ENCODE data around the gene PTPRN2. TPM values are rescaled to one million over a fixed set of nuclear protein-coding genes. Genes with fewer than 3 reads are reported as not detected.

Gene PTPRN2
- total RNA-seq, 1 experiment from 2014 or later, result 0.11 TPM

- peaks cover 4% of the 10 kb centered on the region for H3K9me3 ChIP-seq (ENCODE audit: low read depth, low read length, poor library complexity, severe bottlenecking)
- BruUV-seq (replicated peaks), result no TSS peak
- intact Hi-C loops (cut with micrococcal nuclease; ENCODE audit: unreplicated experiment), result no loop called here
- no peaks in the 10 kb centered on the region for H3K4me1 ChIP-seq (ENCODE audit: insufficient read depth, low read length, poor library complexity, severe bottlenecking)
- H3K27me3 ChIP-seq (replicated peaks; ENCODE audit: insufficient read depth, low read depth, low read length, poor library complexity), result no peaks in the 10 kb centered on the region
- DNase-seq (ENCODE audit: low spot score), result no peak
- CTCF ChIA-PET, result no interaction called here
- POLR2A ChIA-PET (ENCODE audit: low non-redundant PET), result no interaction called here
- TF ChIP-seq CTCF (conservative IDR thresholded peaks at IDR 0.05; ENCODE audit: low read depth, low read length), result no peak
- no peak for TF ChIP-seq EZH2 (IDR thresholded peaks at IDR 0.05; ENCODE audit: borderline replicate concordance, low read depth, low read length, poor library complexity, severe bottlenecking)
- H3K27ac ChIP-seq (ENCODE audit: low read depth, low read length, poor library complexity, severe bottlenecking), result no peak overlapping the region
- H3K36me3 ChIP-seq (ENCODE audit: insufficient read depth, low read length, poor library complexity, severe bottlenecking), result no peaks in the 10 kb centered on the region
- no peak overlapping the region for H3K4me3 ChIP-seq (ENCODE audit: low read depth, low read length, poor library complexity, severe bottlenecking)
These were observed 55.5 kb downstream of the PTPRN2 start for GRCh38 chr7:158532093-158532627.

- intact Hi-C loops (cut with micrococcal nuclease; ENCODE audit: unreplicated experiment), result no loop called here
- POLR2A ChIA-PET (ENCODE audit: low non-redundant PET), result no interaction called here
- CTCF ChIA-PET, result no interaction called here
- Histone ChIP-seq H3K36me3 (ENCODE audit: insufficient read depth, low read length, poor library complexity, severe bottlenecking) (no peaks in the 10 kb centered on the region), H3K27ac (ENCODE audit: low read depth, low read length, poor library complexity, severe bottlenecking) (no peak overlapping the region), H3K4me1 (ENCODE audit: insufficient read depth, low read length, poor library complexity, severe bottlenecking) (no peaks in the 10 kb centered on the region), H3K9me3 (ENCODE audit: low read depth, low read length, poor library complexity, severe bottlenecking) (peaks cover 4% of the 10 kb centered on the region), H3K4me3 (ENCODE audit: low read depth, low read length, poor library complexity, severe bottlenecking) (no peak overlapping the region), H3K27me3 (replicated peaks; ENCODE audit: insufficient read depth, low read depth, low read length, poor library complexity) (no peaks in the 10 kb centered on the region)
- DNase-seq (ENCODE audit: low spot score), result no peak
- no TSS peak for BruUV-seq (replicated peaks)
- TF ChIP-seq CTCF (conservative IDR thresholded peaks at IDR 0.05; ENCODE audit: low read depth, low read length) (no peak), EZH2 (IDR thresholded peaks at IDR 0.05; ENCODE audit: borderline replicate concordance, low read depth, low read length, poor library complexity, severe bottlenecking) (no peak)
These were observed 56.0 kb downstream of the PTPRN2 start for GRCh38 chr7:158531661-158532060.

GRCh38 chr7:158530800-158531609, 56.6 kb downstream of the PTPRN2 start:
- peaks cover 4% of the 10 kb centered on the region for H3K9me3 ChIP-seq (ENCODE audit: low read depth, low read length, poor library complexity, severe bottlenecking)
- H3K27ac ChIP-seq (ENCODE audit: low read depth, low read length, poor library complexity, severe bottlenecking), result no peak overlapping the region
- no peaks in the 10 kb centered on the region for H3K36me3 ChIP-seq (ENCODE audit: insufficient read depth, low read length, poor library complexity, severe bottlenecking)
- no peaks in the 10 kb centered on the region for H3K4me1 ChIP-seq (ENCODE audit: insufficient read depth, low read length, poor library complexity, severe bottlenecking)
- TF ChIP-seq EZH2 (IDR thresholded peaks at IDR 0.05; ENCODE audit: borderline replicate concordance, low read depth, low read length, poor library complexity, severe bottlenecking) (no peak), CTCF (conservative IDR thresholded peaks at IDR 0.05; ENCODE audit: low read depth, low read length) (no peak)
- POLR2A ChIA-PET (ENCODE audit: low non-redundant PET), result no interaction called here
- no peaks in the 10 kb centered on the region for H3K27me3 ChIP-seq (replicated peaks; ENCODE audit: insufficient read depth, low read depth, low read length, poor library complexity)
- DNase-seq (ENCODE audit: low spot score), result no peak
- H3K4me3 ChIP-seq (ENCODE audit: low read depth, low read length, poor library complexity, severe bottlenecking), result no peak overlapping the region
- CTCF ChIA-PET, result no interaction called here
- intact Hi-C loops (cut with micrococcal nuclease; ENCODE audit: unreplicated experiment), result no loop called here
- BruUV-seq (replicated peaks), result no TSS peak

Data from A673 (cell line).